Measurements from ENCODE around the gene PPP2R5A. TPM values are rescaled to one million over a fixed set of nuclear protein-coding genes. Genes with fewer than 3 reads are reported as not detected.
"Not testable (repeated sequence)": the region's sequence is repeated elsewhere in the genome, so short reads cannot be mapped to it uniquely, and the experiment has no call there.

The PPP2R5A gene
- total RNA-seq, 2 donors from 2014 or later, result 28.1 to 33.1 TPM

- ATAC-seq (peak in 1 of 2 donors; percentile 25), DNase-seq (ENCODE audit: low spot score in 2 of 2) (no peak)
- H3K27ac Mint-ChIP-seq, result no peak overlapping the region
- peaks cover 18 to 36% of the 10 kb centered on the region in 2 donors for H3K36me3 Mint-ChIP-seq
- H3K9me3 Mint-ChIP-seq, result peaks cover 0 to 5% of the 10 kb centered on the region in 2 donors
Measured at GRCh38 chr1:212311836-212312497, 26.8 kb downstream of the PPP2R5A start.

- no peak for DNase-seq (ENCODE audit: low spot score in 2 of 2)
- H3K36me3 Mint-ChIP-seq, result peaks cover 8 to 35% of the 10 kb centered on the region in 2 donors
- peaks cover 0 to 5% of the 10 kb centered on the region in 2 donors for H3K9me3 Mint-ChIP-seq
- ATAC-seq, result no peak
- no peak overlapping the region for H3K27ac Mint-ChIP-seq
Measured at GRCh38 chr1:212313616-212314015, 28.4 kb downstream of the PPP2R5A start.

GRCh38 chr1:212315184-212315583, 30.0 kb downstream of the PPP2R5A start:
- no peak for DNase-seq (ENCODE audit: low spot score in 2 of 2)
- Mint-ChIP-seq H3K27ac (no peak overlapping the region), H3K9me3 (no peaks in the 10 kb centered on the region), H3K36me3 (peaks cover 0 to 19% of the 10 kb centered on the region in 2 donors)
- ATAC-seq, result peak; percentile 55 to 70

- Mint-ChIP-seq H3K27ac (peak overlapping the region; percentile 61 to 83), H3K9me3 (no peaks in the 10 kb centered on the region), H3K36me3 (peaks cover 0 to 12% of the 10 kb centered on the region in 2 donors)
- DNase-seq (ENCODE audit: low spot score in 2 of 2), result peak in 1 of 2 donors; percentile 11
- peak; percentile 74 to 86 for ATAC-seq
Measured at GRCh38 chr1:212315907-212316306, 30.7 kb downstream of the PPP2R5A start.

- H3K9me3 Mint-ChIP-seq, result no peaks in the 10 kb centered on the region
- peaks cover 0 to 12% of the 10 kb centered on the region in 2 donors for H3K36me3 Mint-ChIP-seq
- DNase-seq (ENCODE audit: low spot score in 2 of 2) (no peak), ATAC-seq (no peak)
- H3K27ac Mint-ChIP-seq, result peak overlapping the region in 1 of 2 donors; percentile 50
Measured at GRCh38 chr1:212317916-212318315, 32.7 kb downstream of the PPP2R5A start.

- peaks cover 0 to 19% of the 10 kb centered on the region in 2 donors for H3K36me3 Mint-ChIP-seq
- ATAC-seq; H3K27ac Mint-ChIP-seq; H3K9me3 Mint-ChIP-seq; DNase-seq (ENCODE audit: low spot score in 2 of 2): not testable (repeated sequence)
Measured at GRCh38 chr1:212321031-212321430, 35.8 kb downstream of the PPP2R5A start.

GRCh38 chr1:212323066-212323465, 37.9 kb downstream of the PPP2R5A start:
- peak overlapping the region in 1 of 2 donors; percentile 60 for H3K27ac Mint-ChIP-seq
- peaks cover 0 to 6% of the 10 kb centered on the region in 2 donors for H3K36me3 Mint-ChIP-seq
- ATAC-seq, result no peak
- no peaks in the 10 kb centered on the region for H3K9me3 Mint-ChIP-seq
- no peak for DNase-seq (ENCODE audit: low spot score in 2 of 2)

GRCh38 chr1:212326541-212326940, 41.3 kb downstream of the PPP2R5A start:
- no peak overlapping the region for H3K27ac Mint-ChIP-seq
- H3K9me3 Mint-ChIP-seq, result no peaks in the 10 kb centered on the region
- no peak for DNase-seq (ENCODE audit: low spot score in 2 of 2)
- peaks cover 0 to 14% of the 10 kb centered on the region in 2 donors for H3K36me3 Mint-ChIP-seq
- no peak for ATAC-seq

GRCh38 chr1:212328248-212328647, 43.0 kb downstream of the PPP2R5A start:
- no peak overlapping the region for H3K27ac Mint-ChIP-seq
- ATAC-seq (no peak), DNase-seq (ENCODE audit: low spot score in 2 of 2) (no peak)
- peaks cover 0 to 14% of the 10 kb centered on the region in 2 donors for H3K36me3 Mint-ChIP-seq
- no peaks in the 10 kb centered on the region for H3K9me3 Mint-ChIP-seq

- Mint-ChIP-seq H3K27ac (no peak overlapping the region), H3K9me3 (no peaks in the 10 kb centered on the region), H3K36me3 (peaks cover 0 to 17% of the 10 kb centered on the region in 2 donors)
- ATAC-seq, result no peak
- DNase-seq (ENCODE audit: low spot score in 2 of 2), result no peak
Measured at GRCh38 chr1:212329105-212329504, 43.9 kb downstream of the PPP2R5A start.

- H3K9me3 Mint-ChIP-seq, result no peaks in the 10 kb centered on the region
- DNase-seq (ENCODE audit: low spot score in 2 of 2) (no peak), ATAC-seq (no peak)
- no peak overlapping the region for H3K27ac Mint-ChIP-seq
- peaks cover 0 to 4% of the 10 kb centered on the region in 2 donors for H3K36me3 Mint-ChIP-seq
Measured at GRCh38 chr1:212341090-212341489, 55.9 kb downstream of the PPP2R5A start.

- no peak overlapping the region for H3K27ac Mint-ChIP-seq
- DNase-seq (ENCODE audit: low spot score in 2 of 2) (no peak), ATAC-seq (no peak)
- peaks cover 0 to 4% of the 10 kb centered on the region in 2 donors for H3K36me3 Mint-ChIP-seq
- no peaks in the 10 kb centered on the region for H3K9me3 Mint-ChIP-seq
Measured at GRCh38 chr1:212344905-212345304, 59.7 kb downstream of the PPP2R5A start.

GRCh38 chr1:212346601-212347000, 61.4 kb downstream of the PPP2R5A start:
- DNase-seq (ENCODE audit: low spot score in 2 of 2), result no peak
- Mint-ChIP-seq H3K36me3 (peaks cover 0 to 4% of the 10 kb centered on the region in 2 donors), H3K27ac (no peak overlapping the region), H3K9me3 (no peaks in the 10 kb centered on the region)
- ATAC-seq, result no peak

- Mint-ChIP-seq H3K36me3 (no peaks in the 10 kb centered on the region), H3K9me3 (no peaks in the 10 kb centered on the region), H3K27ac (peak overlapping the region in 1 of 2 donors; percentile 12)
- ATAC-seq (no peak), DNase-seq (ENCODE audit: low spot score in 2 of 2) (no peak)
Measured at GRCh38 chr1:212351588-212352362, 66.6 kb downstream of the PPP2R5A start.

GRCh38 chr1:212353181-212353580, 68.0 kb downstream of the PPP2R5A start:
- H3K9me3 Mint-ChIP-seq, result no peaks in the 10 kb centered on the region
- ATAC-seq (peak; percentile 34 to 53), DNase-seq (ENCODE audit: low spot score in 2 of 2) (no peak)
- peak overlapping the region in 1 of 2 donors; percentile 12 for H3K27ac Mint-ChIP-seq
- no peaks in the 10 kb centered on the region for H3K36me3 Mint-ChIP-seq

- no peaks in the 10 kb centered on the region for H3K36me3 Mint-ChIP-seq
- peak overlapping the region in 1 of 2 donors; percentile 32 for H3K27ac Mint-ChIP-seq
- DNase-seq (ENCODE audit: low spot score in 2 of 2), result no peak
- ATAC-seq, result no peak
- H3K9me3 Mint-ChIP-seq, result no peaks in the 10 kb centered on the region
Measured at GRCh38 chr1:212354464-212354863, 69.3 kb downstream of the PPP2R5A start.

- no peak for ATAC-seq
Measured at GRCh38 chr1:212355230-212355969, 70.2 kb downstream of the PPP2R5A start.

More at GRCh38 chr1:212355230-212355969, 70.2 kb downstream of the PPP2R5A start:
- Mint-ChIP-seq H3K9me3 (no peaks in the 10 kb centered on the region), H3K36me3 (peaks cover 0 to 4% of the 10 kb centered on the region in 2 donors), H3K27ac (no peak overlapping the region)
- DNase-seq (ENCODE audit: low spot score in 2 of 2), result no peak

All from activated naive CD4-positive, alpha-beta T cell treated with anti-CD3 and anti-CD28 coated beads, Interleukin-2, amount 50 U/mL, for 72 hours (primary cell).